NCI-H345 (cell line): ENCODE measurements around the gene CFD.
"Not testable (repeated sequence)": the region's sequence is repeated elsewhere in the genome, so short reads cannot be mapped to it uniquely, and the experiment has no call there.

Experiments
- DNase-seq: peaks from one replicate; lab custom pipeline; 2025; lab: John Stamatoyannopoulos, UW

CFD gene

GRCh38 chr19:871446-872265 lies 12.2 kb downstream of the CFD start:
- no peak for DNase-seq

DNA sequence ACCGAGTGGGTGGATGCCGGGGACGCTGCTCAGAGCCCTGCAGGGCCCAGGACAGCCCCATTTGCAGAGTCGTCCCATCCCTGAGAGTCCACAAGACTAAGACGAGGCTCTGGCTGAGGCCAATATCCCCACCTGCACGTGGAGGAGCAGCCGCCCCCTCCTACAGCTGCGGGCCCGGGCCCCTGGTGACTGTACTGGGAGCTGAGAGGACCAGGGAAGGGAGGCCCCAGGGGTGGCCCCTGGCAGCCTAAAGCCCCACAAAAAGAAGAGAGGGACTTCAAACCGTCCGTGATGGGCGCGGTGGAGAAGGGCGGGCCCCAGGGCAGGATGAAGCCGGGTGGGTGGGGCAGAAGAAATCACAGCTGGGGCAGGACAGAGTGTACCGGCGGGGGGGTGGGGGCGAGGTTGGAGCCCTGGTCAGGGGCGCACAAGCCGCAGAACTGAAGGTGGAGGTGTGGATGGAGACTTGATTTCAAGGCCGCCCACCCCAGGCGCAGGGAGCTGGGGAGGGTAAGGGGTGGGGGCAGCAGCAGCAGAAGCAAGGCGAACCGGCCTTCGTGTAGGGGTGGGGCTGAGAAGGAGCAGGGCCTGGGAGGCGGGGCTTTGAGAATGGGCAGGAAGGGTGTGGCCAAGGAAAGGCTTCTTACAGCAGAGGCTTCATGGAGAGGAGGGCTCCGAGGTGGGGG lies 12.9 kb downstream of the CFD start:
- DNase-seq = no peak

GRCh38 chr19:873084-873483 lies 13.6 kb downstream of the CFD start:
- no peak for DNase-seq

- DNase-seq = no peak
Observed at GRCh38 chr19:873561-874041, 14.1 kb downstream of the CFD start.

- no peak for DNase-seq
Observed at GRCh38 chr19:875265-875879, 15.9 kb downstream of the CFD start.

DNA sequence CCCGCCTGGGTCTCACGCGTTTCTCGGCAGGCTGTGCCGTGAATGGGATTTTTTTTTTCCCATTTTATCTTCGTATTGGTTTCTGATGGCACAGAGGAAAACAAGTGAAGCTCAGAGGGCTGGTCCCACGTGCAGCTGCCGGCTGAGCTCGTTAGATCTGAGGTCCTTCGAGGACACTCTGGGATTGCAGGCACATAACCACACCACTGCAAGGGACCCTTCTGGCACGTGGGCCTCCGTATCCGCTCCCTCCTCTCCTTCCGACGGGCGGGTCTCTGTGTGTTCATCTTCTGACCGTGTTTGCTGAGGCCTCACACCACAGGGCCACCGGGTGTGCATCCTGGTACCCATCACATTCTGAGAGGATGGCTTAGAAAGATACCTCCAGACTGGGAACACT lies 16.6 kb downstream of the CFD start:
- no peak for DNase-seq

DNA sequence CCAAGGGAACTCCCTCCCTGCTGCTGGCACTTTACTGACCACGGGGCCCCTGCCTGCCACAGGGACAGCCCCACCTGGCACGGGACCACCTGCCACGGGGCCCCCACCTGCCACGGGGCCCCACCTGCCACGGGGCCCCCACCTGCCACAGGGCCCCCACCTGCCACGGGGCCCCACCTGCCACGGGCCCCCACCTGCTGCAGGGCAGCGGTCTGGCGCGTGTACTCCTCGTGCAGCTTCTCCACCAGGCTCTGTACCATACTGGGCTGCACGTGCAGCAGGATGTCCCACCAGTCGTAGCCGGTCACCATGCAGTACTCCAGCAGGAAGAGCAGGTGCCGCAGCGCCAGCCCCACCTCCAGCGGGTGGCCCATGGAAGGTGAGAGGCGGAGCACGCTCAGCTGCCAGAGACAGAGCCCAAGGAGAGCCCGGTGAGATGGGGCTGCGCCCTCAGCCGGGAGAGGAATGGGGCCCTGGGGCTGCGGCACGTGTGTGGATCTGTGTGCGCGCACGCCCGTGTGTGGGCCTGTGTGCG lies 17.4 kb downstream of the CFD start:
- DNase-seq = no peak

DNA sequence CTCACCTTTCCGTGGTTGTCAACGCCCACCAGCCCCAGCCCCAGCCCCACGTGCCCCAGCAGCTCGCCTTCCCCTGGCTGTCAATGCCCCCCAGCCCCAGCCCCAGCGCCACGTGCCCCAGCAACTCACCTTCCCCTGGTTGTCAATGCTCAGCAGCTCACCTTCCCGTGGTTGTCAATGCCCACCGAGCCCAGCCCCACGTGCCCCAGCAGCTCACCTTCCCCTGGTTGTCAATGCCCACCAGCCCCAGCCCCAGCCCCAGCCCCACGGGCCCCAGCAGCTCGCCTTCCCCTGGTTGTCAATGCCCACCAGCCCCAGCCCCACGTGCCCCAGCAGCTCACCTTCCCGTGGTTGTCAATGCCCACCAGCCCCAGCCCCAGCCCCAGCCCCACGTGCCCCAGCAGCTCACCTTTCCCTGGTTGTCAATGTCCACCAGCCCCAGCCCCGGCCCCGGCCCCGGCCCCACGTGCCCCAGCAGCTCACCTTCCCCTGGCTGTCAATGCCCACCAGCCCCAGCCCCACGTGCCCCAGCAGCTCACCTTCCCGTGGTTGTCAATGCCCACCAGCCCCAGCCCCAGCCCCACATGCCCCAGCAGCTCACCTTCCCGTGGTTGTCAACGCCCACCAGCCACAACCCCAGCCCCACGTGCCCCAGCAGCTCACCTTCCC lies 18.7 kb downstream of the CFD start:
- not testable (repeated sequence) for DNase-seq

DNA sequence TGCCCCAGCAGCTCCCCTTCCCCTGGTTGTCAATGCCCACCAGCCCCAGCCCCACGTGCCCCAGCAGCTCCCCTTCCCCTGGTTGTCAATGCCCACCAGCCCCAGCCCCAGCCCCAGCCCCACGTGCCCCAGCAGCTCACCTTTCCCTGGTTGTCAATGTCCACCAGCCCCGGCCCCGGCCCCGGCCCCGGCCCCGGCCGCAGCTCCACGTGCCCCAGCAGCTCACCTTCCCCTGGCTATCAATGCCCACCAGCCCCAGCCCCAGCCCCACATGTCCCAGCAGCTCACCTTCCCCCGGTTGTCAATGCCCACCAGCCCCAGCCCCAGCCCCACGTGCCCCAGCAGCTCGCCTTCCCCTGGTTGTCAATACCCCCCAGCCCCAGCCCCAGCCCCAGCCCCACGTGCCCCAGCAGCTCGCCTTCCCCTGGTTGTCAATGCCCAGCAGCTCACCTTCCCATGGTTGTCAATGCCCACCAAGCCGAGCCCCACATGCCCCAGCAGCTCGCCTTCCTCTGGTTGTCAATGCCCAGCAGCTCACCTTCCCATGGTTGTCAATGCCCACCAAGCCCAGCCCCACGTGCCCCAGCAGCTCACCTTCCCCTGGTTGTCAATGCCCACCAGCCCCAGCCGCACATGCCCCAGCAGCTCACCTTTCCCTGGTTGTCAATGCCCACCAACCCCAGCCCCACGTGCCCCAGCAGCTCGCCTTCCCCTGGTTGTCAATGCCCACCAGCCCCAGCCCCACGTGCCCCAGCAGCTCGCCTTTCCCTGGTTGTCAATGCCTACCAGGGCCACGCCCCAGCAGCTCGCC lies 19.5 kb downstream of the CFD start:
- DNase-seq = not testable (repeated sequence)

DNA sequence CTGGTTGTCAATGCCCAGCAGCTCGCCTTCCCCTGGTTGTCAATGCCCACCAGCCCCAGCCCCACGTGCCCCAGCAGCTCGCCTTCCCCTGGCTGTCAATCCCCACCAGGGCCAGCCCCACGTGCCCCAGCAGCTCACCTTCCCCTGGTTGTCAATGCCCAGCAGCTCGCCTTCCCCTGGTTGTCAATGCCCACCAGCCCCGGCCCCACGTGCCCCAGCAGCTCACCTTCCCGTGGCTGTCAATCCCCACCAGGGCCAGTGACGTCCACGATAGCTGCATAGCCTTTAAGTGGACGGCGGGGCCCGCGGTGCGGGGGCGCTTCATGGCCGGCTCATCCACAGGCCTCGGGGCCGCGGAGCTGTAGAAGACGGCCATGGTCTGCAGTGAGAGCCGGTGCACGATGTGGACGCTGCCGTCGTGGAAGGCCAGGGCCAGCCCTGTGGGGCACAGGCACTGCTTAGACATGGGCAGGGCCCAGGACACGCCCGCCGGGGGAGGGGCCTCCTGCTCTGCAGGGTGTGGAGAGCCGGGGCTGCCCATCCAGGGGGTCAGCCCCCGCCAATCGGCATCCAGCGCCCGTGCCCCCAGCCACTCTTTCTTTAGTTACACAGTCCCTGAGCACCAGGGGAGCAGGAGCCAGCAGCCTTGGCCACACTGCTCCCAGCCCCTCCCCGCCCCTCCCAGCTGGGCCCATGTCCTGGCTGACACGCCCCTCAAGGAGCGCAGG lies 20.4 kb downstream of the CFD start:
- DNase-seq = no peak

DNA sequence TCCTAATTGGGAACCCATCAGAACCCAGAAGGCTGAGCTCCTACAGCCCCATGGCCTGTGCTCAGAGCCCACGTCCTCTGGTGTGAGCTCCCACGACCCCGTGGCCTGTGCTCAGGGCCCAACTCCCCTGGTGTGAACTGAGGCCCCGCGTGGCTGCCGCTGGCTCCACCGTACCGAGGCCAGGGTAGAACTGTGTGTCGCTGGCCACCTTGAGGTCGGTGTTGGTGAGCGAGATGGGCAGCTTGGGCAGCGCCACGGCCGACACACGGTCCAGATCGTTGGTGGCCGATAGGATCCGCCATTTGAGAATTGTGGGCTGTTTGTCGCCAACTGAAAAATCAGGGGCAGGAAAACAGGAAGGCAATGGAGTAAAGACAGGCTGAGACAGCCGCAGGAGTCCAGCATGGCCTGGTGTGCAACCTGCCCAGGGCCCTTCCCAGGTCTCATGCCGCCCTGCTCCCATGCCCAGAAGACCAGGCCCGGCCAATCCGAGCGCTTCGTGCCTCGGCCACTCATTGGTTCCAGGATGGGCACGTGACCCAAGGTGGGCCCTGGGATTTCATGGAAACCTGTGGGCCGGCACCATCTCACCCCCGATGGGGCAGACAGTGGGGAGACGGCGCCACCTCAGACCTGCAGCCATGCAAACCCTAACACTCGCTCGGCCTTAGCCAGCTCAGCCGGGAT lies 22.1 kb downstream of the CFD start:
- DNase-seq = no peak

DNA sequence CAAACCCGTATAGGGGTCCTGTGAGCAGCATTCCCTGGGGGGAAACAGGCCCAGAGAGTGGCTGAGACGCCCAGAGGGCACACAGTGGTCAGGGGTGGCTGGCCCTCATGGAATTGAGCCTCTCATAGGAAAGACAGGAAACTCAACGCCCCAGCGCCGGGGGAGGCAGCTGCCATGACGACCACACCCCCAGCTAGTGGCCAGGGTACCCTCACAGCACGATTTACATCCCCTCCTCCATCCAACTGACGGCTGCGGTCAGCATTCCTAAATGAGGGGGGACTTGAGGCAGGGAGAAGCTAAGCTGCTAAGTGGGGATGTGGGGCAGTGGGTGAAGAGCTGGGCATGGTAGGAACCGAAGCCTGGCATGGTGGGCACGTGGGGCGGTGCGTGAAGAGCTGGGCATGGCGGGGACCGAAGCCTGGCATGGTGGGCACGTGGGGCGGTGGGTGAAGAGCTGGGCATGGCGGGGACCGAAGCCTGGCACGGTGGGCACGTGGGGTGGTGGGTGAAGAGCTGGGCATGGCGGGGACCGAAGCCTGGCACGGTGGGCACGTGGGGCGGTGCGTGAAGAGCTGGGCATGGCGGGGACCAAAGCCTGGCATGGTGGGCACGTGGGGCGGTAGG lies 23.5 kb downstream of the CFD start:
- no peak for DNase-seq

DNA sequence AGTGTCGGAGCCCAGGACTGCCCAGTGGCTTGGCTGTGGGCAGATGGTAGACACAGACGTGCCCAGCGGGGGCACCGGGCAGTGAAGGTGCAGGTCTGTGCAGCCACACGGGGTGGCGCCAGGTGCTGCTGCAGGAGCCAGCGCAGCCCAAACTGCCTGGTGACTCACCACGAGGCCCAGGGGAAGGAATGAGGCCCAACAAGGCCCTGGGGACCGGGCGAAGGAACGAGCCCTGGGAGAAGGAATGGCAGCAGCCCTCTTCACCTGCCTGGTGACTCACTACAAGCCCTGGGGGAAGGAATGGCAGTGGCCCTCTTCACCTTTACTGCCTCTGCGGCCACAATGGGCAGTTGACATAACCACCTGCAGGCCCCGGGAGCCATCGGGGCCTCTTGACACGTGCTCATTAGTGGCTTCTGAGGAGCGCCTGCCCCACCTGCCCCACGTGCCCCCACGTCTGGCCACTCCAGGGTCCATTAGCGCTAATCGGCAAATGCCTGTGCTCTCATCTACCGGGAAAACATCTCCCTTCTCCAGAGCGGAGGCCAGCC lies 24.3 kb downstream of the CFD start:
- no peak for DNase-seq

DNA sequence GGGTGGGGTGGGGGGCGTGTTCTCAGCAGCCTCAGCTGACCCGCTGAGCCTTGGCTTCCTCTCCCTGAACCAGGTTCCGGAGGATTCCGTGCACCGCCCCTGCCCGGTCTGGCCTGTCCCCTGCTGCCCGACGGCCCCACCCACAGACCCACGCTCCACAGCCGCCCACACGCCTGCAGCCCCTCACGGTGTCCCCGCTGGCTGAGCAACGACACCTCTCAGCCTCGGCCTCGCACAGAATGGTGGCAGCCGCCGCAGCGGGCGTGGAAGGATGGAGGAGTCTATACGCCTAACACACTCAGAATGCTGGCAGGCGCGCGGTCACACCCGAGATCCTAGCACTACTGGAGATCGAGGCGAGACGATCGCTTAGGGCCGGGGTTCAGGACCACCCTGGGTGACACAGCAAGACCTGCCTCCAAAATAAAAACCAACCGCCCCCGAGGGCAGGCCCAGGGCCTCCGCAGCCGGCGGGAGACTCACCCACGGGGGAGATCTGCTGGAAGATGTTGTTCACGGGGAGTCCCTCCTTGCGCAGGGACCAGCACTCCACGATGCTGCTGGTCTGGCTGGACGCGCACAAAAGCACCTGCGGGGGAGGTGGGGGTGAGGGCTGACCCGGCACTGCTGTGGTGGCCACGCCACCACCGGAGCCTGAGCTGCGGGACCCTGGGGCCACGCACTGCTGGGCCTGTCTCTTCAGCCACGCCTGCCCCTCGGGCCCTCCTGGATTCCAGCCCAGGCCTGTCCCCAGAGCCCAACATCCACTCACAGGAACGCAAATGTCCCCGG lies 25.2 kb downstream of the CFD start:
- no peak for DNase-seq

DNA sequence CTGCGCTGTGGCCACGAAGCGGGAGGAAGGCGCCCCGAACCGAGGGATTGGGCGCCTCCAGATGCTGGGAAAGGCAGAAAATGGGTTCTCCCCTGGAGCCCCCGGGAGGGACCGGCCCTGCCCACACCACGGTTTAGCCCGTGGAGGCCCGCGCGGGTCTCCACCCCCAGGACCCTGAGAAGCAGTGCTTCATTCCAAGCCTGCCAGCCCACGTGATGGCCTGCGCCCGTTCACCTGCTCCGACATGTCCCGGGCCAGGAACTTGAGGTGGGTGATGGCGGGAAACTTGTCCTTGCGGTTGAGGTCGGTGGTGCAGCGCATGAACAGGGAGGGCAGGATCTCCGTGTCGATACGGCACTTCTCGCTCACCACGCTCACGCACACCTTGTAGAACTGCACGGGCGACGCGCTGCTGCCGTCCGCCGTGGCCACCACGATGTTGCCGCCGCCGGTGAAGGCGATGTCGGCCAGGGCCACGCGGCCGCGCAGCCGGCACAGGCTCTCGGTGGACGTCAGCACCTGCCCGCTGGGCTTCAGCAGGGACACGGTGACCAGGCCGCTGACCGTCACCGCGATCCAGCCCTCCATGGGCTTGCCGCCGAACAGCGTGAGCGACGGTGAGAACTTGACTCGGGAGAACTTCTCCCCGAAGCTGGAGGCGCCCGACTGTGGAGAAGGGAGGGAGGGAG lies 26.2 kb downstream of the CFD start:
- no peak for DNase-seq

- DNase-seq = no peak
Observed at GRCh38 chr19:887072-887471, 27.6 kb downstream of the CFD start.

DNA sequence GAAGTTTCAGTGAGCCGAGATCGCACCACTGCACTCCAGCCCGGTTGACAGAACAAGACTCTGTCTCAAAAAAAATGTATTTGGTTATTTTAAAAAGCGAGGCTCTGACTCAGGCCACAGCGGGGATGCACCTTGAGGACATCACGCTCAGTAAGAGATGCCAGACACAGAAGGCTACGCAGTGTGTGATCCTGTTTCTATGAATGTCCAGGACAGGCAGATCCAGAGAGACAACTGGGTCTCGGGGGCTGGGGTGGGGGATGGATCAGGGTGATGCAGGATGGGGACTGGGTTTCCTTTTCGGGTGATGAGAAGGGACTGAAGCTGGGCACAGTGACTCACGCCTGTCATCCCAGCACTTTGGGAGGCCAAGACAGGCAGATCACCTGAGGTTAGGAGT lies 28.1 kb downstream of the CFD start:
- DNase-seq = no peak
